ENCODE results near the gene ACSM4. TPM values are rescaled to one million over a fixed set of nuclear protein-coding genes. Genes with fewer than 3 reads are reported as not detected.
"Not testable (repeated sequence)": the region's sequence is repeated elsewhere in the genome, so short reads cannot be mapped to it uniquely, and the experiment has no call there.

ACSM4 gene
- total and polyA plus RNA-seq, 2 experiments from 2014 or later: not detected

DNA sequence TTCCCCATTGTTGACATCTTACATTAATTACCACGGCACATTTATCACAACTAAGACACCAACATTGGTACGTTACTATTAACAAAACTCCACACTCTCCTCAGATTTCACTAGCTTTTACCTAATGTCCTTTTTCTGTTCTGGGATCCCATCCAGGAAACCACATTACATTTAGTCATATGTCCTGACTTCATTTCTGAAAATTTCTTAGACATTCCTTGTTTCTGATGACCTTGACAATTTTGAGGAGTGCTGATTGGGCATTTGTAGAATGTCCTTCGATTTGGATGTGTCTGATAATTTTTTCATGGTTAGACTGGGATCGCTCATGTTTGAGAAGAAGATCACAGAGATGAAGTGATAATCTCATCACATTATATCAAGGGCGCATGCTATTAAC lies 34.6 kb upstream of the ACSM4 start:
- WGBS (ENCODE audit: low lambda C conversion rate, missing lambda C conversion rate): 78% methylated on average over 5 of the region's 5 CpGs
- H3K27me3 ChIP-seq: no peaks in the 10 kb centered on the region
- H3K36me3 ChIP-seq (replicated peaks; ENCODE audit: insufficient read depth, low read depth): no peaks in the 10 kb centered on the region
- H3K4me2 ChIP-seq: no peak overlapping the region
- no peak for DNase-seq (ENCODE audit: low spot score)
- no peak overlapping the region for H2AFZ ChIP-seq
- no peaks in the 10 kb centered on the region for H3K79me2 ChIP-seq
- H3K4me1 ChIP-seq (ENCODE audit: insufficient read depth): no peaks in the 10 kb centered on the region
- H3K27ac ChIP-seq: no peak overlapping the region
- H3K4me3 ChIP-seq: no peak overlapping the region
- no peaks in the 10 kb centered on the region for H3K9me2 ChIP-seq (replicated peaks; ENCODE audit: insufficient read depth)
- no peak for TF ChIP-seq EZH2 (IDR thresholded peaks at IDR 0.05; ENCODE audit: borderline replicate concordance)
- TF ChIP-seq, protein P1, sequence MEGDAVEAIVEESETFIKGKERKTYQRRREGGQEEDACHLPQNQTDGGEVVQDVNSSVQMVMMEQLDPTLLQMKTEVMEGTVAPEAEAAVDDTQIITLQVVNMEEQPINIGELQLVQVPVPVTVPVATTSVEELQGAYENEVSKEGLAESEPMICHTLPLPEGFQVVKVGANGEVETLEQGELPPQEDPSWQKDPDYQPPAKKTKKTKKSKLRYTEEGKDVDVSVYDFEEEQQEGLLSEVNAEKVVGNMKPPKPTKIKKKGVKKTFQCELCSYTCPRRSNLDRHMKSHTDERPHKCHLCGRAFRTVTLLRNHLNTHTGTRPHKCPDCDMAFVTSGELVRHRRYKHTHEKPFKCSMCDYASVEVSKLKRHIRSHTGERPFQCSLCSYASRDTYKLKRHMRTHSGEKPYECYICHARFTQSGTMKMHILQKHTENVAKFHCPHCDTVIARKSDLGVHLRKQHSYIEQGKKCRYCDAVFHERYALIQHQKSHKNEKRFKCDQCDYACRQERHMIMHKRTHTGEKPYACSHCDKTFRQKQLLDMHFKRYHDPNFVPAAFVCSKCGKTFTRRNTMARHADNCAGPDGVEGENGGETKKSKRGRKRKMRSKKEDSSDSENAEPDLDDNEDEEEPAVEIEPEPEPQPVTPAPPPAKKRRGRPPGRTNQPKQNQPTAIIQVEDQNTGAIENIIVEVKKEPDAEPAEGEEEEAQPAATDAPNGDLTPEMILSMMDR (IDR thresholded peaks at IDR 0.05; ENCODE audit: poor library complexity): no peak
- TF ChIP-seq EZH2phosphoT487 (IDR thresholded peaks at IDR 0.05; ENCODE audit: low read depth, severe bottlenecking, unreplicated experiment): no peak
- no peaks in the 10 kb centered on the region for H4K20me1 ChIP-seq (ENCODE audit: insufficient read depth, poor library complexity, severe bottlenecking)
- no peaks in the 10 kb centered on the region for H3K9me3 ChIP-seq (ENCODE audit: low read depth)

DNA sequence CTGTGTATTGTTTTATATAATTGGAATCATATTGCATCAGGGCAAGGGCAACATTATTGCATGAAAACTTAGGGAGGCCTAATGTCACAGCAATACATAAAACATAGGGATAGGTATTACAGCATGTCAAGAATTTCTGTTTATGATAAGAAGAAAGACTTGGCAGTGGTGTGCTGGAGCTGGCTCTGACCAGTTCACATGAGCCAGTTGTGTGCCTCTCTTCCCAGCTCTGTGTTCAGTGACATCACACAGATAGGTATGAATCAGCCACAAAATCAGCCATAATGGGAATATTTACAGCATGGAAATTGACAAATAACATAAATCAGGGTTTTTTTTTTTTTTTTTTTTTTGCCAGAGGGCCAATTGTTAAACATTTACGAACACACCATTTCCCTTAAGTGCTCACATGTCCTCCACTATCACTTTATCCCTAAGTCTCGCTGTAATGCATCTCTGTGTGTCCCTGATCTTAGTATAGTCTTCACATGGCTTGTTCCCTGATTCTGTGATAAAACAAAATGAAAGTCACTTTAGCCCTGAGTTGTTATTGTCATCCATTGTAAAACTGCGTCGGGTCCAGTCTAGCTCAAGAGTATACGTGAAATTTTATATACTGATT lies 31.9 kb upstream of the ACSM4 start:
- WGBS (ENCODE audit: low lambda C conversion rate, missing lambda C conversion rate): 84% methylated on average over 5 of the region's 5 CpGs
- H3K4me2 ChIP-seq: no peak overlapping the region
- H3K27ac ChIP-seq: no peak overlapping the region
- no peaks in the 10 kb centered on the region for H3K27me3 ChIP-seq
- H2AFZ ChIP-seq: no peak overlapping the region
- H3K79me2 ChIP-seq: no peaks in the 10 kb centered on the region
- DNase-seq (ENCODE audit: low spot score): no peak
- H3K4me3 ChIP-seq: no peak overlapping the region
- no peaks in the 10 kb centered on the region for H3K36me3 ChIP-seq (replicated peaks; ENCODE audit: insufficient read depth, low read depth)
- no peaks in the 10 kb centered on the region for H3K4me1 ChIP-seq (ENCODE audit: insufficient read depth)
- TF ChIP-seq, protein P1 (IDR thresholded peaks at IDR 0.05; ENCODE audit: poor library complexity): no peak
- TF ChIP-seq EZH2 (IDR thresholded peaks at IDR 0.05; ENCODE audit: borderline replicate concordance) (no peak), EZH2phosphoT487 (IDR thresholded peaks at IDR 0.05; ENCODE audit: low read depth, severe bottlenecking, unreplicated experiment) (no peak)
- no peaks in the 10 kb centered on the region for H3K9me2 ChIP-seq (replicated peaks; ENCODE audit: insufficient read depth)
- no peaks in the 10 kb centered on the region for H4K20me1 ChIP-seq (ENCODE audit: insufficient read depth, poor library complexity, severe bottlenecking)
- H3K9me3 ChIP-seq (ENCODE audit: low read depth): no peaks in the 10 kb centered on the region

DNA sequence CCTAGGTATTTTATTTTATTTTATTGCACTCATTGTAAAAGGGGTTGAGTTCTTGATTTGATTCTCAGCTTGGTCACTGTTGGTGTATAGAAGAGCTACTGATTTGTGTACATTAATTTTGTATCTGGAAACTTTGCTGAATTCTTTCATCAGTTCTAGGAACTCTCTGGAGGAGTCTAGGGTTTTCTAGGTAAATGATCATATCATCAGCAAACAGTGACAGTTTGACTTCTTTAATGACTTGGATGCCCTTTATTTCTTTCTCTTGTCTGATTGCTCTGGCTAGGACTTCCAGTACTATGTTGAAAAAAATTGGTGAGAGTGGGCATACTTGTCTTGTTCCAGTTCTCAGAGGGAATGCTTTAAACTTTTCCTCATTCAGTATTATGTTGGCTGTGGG lies 28.4 kb upstream of the ACSM4 start:
- H3K9me3 ChIP-seq (ENCODE audit: low read depth); H3K27ac ChIP-seq; H3K4me1 ChIP-seq (ENCODE audit: insufficient read depth); H4K20me1 ChIP-seq (ENCODE audit: insufficient read depth, poor library complexity, severe bottlenecking); H3K27me3 ChIP-seq; H3K4me3 ChIP-seq; H3K9me2 ChIP-seq (replicated peaks; ENCODE audit: insufficient read depth); H2AFZ ChIP-seq; DNase-seq (ENCODE audit: low spot score); H3K79me2 ChIP-seq; H3K36me3 ChIP-seq (replicated peaks; ENCODE audit: insufficient read depth, low read depth); H3K4me2 ChIP-seq: not testable (repeated sequence)

DNA sequence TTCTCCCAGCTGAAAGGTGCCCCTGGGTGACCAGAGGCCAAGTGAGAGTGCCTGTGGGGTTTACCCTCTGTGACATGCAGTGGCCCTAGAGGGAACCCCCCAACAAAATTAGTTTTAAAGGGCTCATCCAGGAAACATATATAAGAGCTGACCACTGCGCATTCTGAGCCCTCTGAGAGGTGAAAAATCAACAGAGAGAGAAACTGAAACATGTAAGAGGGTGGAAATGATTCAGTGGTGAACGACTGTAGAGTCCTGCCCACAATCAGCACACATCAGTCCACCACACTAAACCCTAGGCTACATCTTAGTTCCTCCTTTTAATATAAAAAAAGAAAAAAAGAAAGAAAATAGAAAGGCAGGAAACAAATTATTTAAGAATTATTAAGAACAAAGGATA lies 21.0 kb upstream of the ACSM4 start:
- WGBS (ENCODE audit: low lambda C conversion rate, missing lambda C conversion rate): 80% methylated on average over 2 of the region's 2 CpGs
- H3K4me1 ChIP-seq (ENCODE audit: insufficient read depth): no peaks in the 10 kb centered on the region
- no peak overlapping the region for H3K4me3 ChIP-seq
- H3K27ac ChIP-seq: no peak overlapping the region
- no peaks in the 10 kb centered on the region for H3K27me3 ChIP-seq
- H4K20me1 ChIP-seq (ENCODE audit: insufficient read depth, poor library complexity, severe bottlenecking): no peaks in the 10 kb centered on the region
- H3K79me2 ChIP-seq: no peaks in the 10 kb centered on the region
- no peak for DNase-seq (ENCODE audit: low spot score)
- no peaks in the 10 kb centered on the region for H3K9me3 ChIP-seq (ENCODE audit: low read depth)
- no peak overlapping the region for H2AFZ ChIP-seq
- no peaks in the 10 kb centered on the region for H3K9me2 ChIP-seq (replicated peaks; ENCODE audit: insufficient read depth)
- H3K36me3 ChIP-seq (replicated peaks; ENCODE audit: insufficient read depth, low read depth): no peaks in the 10 kb centered on the region
- no peak overlapping the region for H3K4me2 ChIP-seq
- TF ChIP-seq, protein P1 (IDR thresholded peaks at IDR 0.05; ENCODE audit: poor library complexity): no peak
- no peak for TF ChIP-seq EZH2 (IDR thresholded peaks at IDR 0.05; ENCODE audit: borderline replicate concordance)
- TF ChIP-seq EZH2phosphoT487 (IDR thresholded peaks at IDR 0.05; ENCODE audit: low read depth, severe bottlenecking, unreplicated experiment): no peak

Measured in hepatocyte (in vitro differentiated cells).